ENCODE measurements around the gene SMPX.

The SMPX gene

GRCh38 chrX:21766101-21766500 is 8.2 kb upstream of the SMPX start:
- Histone ChIP-seq H3K36me3 (ENCODE audit: control insufficient read depth in 4 of 4, insufficient read depth in 4 of 4, low read length in 3 of 4) (no peaks in the 10 kb centered on the region), H3K27ac (ENCODE audit: insufficient read depth in 1 of 2, low read depth in 1 of 2, low read length in 2 of 2, poor library complexity in 1 of 2, severe bottlenecking in 2 of 2) (no peak overlapping the region), H3K27me3 (replicated peaks in 2 of 5; ENCODE audit: control insufficient read depth in 4 of 5, insufficient read depth in 5 of 5, low read length in 4 of 5) (no peaks in the 10 kb centered on the region), H3K4me1 (ENCODE audit: control extremely low read depth in 1 of 4, control insufficient read depth in 4 of 4, insufficient read depth in 4 of 4, low read length in 3 of 4) (no peaks in the 10 kb centered on the region), H3K9me3 (ENCODE audit: control extremely low read depth in 1 of 5, control insufficient read depth in 4 of 5, insufficient read depth in 2 of 5, low read depth in 1 of 5, low read length in 4 of 5) (no peaks in the 10 kb centered on the region), H3K4me3 (ENCODE audit: control insufficient read depth in 1 of 7, extremely low read depth in 1 of 7, insufficient read depth in 4 of 7, low read depth in 2 of 7, low read length in 6 of 7) (no peak overlapping the region)
- no peak for DNase-seq
- POLR2A ChIA-PET, result no interaction called here
- CTCF ChIA-PET, result no interaction called here

- ChIA-PET CTCF (no interaction called here), POLR2A (no interaction called here)
- WGBS (ENCODE audit: insufficient coverage), result 86% methylated on average over 1 of the region's 3 CpGs
- no peak for DNase-seq
- H3K9me3 ChIP-seq (ENCODE audit: control extremely low read depth in 1 of 5, control insufficient read depth in 4 of 5, insufficient read depth in 2 of 5, low read depth in 1 of 5, low read length in 4 of 5), result no peaks in the 10 kb centered on the region
- no peaks in the 10 kb centered on the region for H3K27me3 ChIP-seq (replicated peaks in 2 of 5; ENCODE audit: control insufficient read depth in 4 of 5, insufficient read depth in 5 of 5, low read length in 4 of 5)
- no peaks in the 10 kb centered on the region for H3K36me3 ChIP-seq (ENCODE audit: control insufficient read depth in 4 of 4, insufficient read depth in 4 of 4, low read length in 3 of 4)
- H3K4me3 ChIP-seq (ENCODE audit: control insufficient read depth in 1 of 7, extremely low read depth in 1 of 7, insufficient read depth in 4 of 7, low read depth in 2 of 7, low read length in 6 of 7), result no peak overlapping the region
- no peaks in the 10 kb centered on the region for H3K4me1 ChIP-seq (ENCODE audit: control extremely low read depth in 1 of 4, control insufficient read depth in 4 of 4, insufficient read depth in 4 of 4, low read length in 3 of 4)
- no peak overlapping the region for H3K27ac ChIP-seq (ENCODE audit: insufficient read depth in 1 of 2, low read depth in 1 of 2, low read length in 2 of 2, poor library complexity in 1 of 2, severe bottlenecking in 2 of 2)
Observed at GRCh38 chrX:21764008-21764407, 6.1 kb upstream of the SMPX start.

GRCh38 chrX:21758488-21758887 is 572 bp upstream of the SMPX start:
- Histone ChIP-seq H3K27ac (ENCODE audit: insufficient read depth in 1 of 2, low read depth in 1 of 2, low read length in 2 of 2, poor library complexity in 1 of 2, severe bottlenecking in 2 of 2) (no peak overlapping the region), H3K36me3 (ENCODE audit: control insufficient read depth in 4 of 4, insufficient read depth in 4 of 4, low read length in 3 of 4) (no peaks in the 10 kb centered on the region), H3K9me3 (ENCODE audit: control extremely low read depth in 1 of 5, control insufficient read depth in 4 of 5, insufficient read depth in 2 of 5, low read depth in 1 of 5, low read length in 4 of 5) (no peaks in the 10 kb centered on the region), H3K4me3 (ENCODE audit: control insufficient read depth in 1 of 7, extremely low read depth in 1 of 7, insufficient read depth in 4 of 7, low read depth in 2 of 7, low read length in 6 of 7) (no peak overlapping the region), H3K27me3 (replicated peaks in 2 of 5; ENCODE audit: control insufficient read depth in 4 of 5, insufficient read depth in 5 of 5, low read length in 4 of 5) (peaks cover 0 to 7% (median 0%) of the 10 kb centered on the region in 5 experiments), H3K4me1 (ENCODE audit: control extremely low read depth in 1 of 4, control insufficient read depth in 4 of 4, insufficient read depth in 4 of 4, low read length in 3 of 4) (no peaks in the 10 kb centered on the region)
- ChIA-PET CTCF (no interaction called here), POLR2A (no interaction called here)
- no peak for DNase-seq
- WGBS (ENCODE audit: insufficient coverage), result no CpG with 5 or more reads among the region's 1 CpG

- no peak overlapping the region for H3K27ac ChIP-seq (ENCODE audit: insufficient read depth in 1 of 2, low read depth in 1 of 2, low read length in 2 of 2, poor library complexity in 1 of 2, severe bottlenecking in 2 of 2)
- DNase-seq, result no peak
- H3K27me3 ChIP-seq (replicated peaks in 2 of 5; ENCODE audit: control insufficient read depth in 4 of 5, insufficient read depth in 5 of 5, low read length in 4 of 5), result peaks cover 0 to 7% (median 0%) of the 10 kb centered on the region in 5 experiments
- no peaks in the 10 kb centered on the region for H3K36me3 ChIP-seq (ENCODE audit: control insufficient read depth in 4 of 4, insufficient read depth in 4 of 4, low read length in 3 of 4)
- no peaks in the 10 kb centered on the region for H3K9me3 ChIP-seq (ENCODE audit: control extremely low read depth in 1 of 5, control insufficient read depth in 4 of 5, insufficient read depth in 2 of 5, low read depth in 1 of 5, low read length in 4 of 5)
- ChIA-PET CTCF (no interaction called here), POLR2A (interaction anchor here (0.6 kb wide), 1 partner anchor 580 kb away, joined by 4 read pairs; no protein-coding TSS in a partner anchor)
- WGBS (ENCODE audit: insufficient coverage), result 61% methylated on average over 5 of the region's 6 CpGs
- H3K4me3 ChIP-seq (ENCODE audit: control insufficient read depth in 1 of 7, extremely low read depth in 1 of 7, insufficient read depth in 4 of 7, low read depth in 2 of 7, low read length in 6 of 7), result no peak overlapping the region
- no peaks in the 10 kb centered on the region for H3K4me1 ChIP-seq (ENCODE audit: control extremely low read depth in 1 of 4, control insufficient read depth in 4 of 4, insufficient read depth in 4 of 4, low read length in 3 of 4)
Observed at GRCh38 chrX:21756785-21757529, 959 bp downstream of the SMPX start.

GRCh38 chrX:21749924-21750323 is 8.0 kb downstream of the SMPX start:
- H3K27ac ChIP-seq (ENCODE audit: insufficient read depth in 1 of 2, low read depth in 1 of 2, low read length in 2 of 2, poor library complexity in 1 of 2, severe bottlenecking in 2 of 2), result no peak overlapping the region
- CTCF ChIA-PET, result interaction anchor here (1.3 kb wide), 1 partner anchor 1221 kb away, joined by 3 read pairs; no protein-coding TSS in a partner anchor
- H3K4me1 ChIP-seq (ENCODE audit: control extremely low read depth in 1 of 4, control insufficient read depth in 4 of 4, insufficient read depth in 4 of 4, low read length in 3 of 4), result no peaks in the 10 kb centered on the region
- H3K4me3 ChIP-seq (ENCODE audit: control insufficient read depth in 1 of 7, extremely low read depth in 1 of 7, insufficient read depth in 4 of 7, low read depth in 2 of 7, low read length in 6 of 7), result no peak overlapping the region
- POLR2A ChIA-PET, result no interaction called here
- DNase-seq, result no peak
- H3K9me3 ChIP-seq (ENCODE audit: control extremely low read depth in 1 of 5, control insufficient read depth in 4 of 5, insufficient read depth in 2 of 5, low read depth in 1 of 5, low read length in 4 of 5), result no peaks in the 10 kb centered on the region
- H3K27me3 ChIP-seq (replicated peaks in 2 of 5; ENCODE audit: control insufficient read depth in 4 of 5, insufficient read depth in 5 of 5, low read length in 4 of 5), result peaks cover 0 to 9% (median 7%) of the 10 kb centered on the region in 5 experiments
- no peaks in the 10 kb centered on the region for H3K36me3 ChIP-seq (ENCODE audit: control insufficient read depth in 4 of 4, insufficient read depth in 4 of 4, low read length in 3 of 4)
- no CpG with 5 or more reads among the region's 1 CpG for WGBS (ENCODE audit: insufficient coverage)

- no peak for DNase-seq
- CTCF ChIA-PET, result no interaction called here
- POLR2A ChIA-PET, result no interaction called here
- Histone ChIP-seq H3K4me3 (ENCODE audit: control insufficient read depth in 1 of 7, extremely low read depth in 1 of 7, insufficient read depth in 4 of 7, low read depth in 2 of 7, low read length in 6 of 7) (no peak overlapping the region), H3K36me3 (ENCODE audit: control insufficient read depth in 4 of 4, insufficient read depth in 4 of 4, low read length in 3 of 4) (no peaks in the 10 kb centered on the region), H3K27me3 (replicated peaks in 2 of 5; ENCODE audit: control insufficient read depth in 4 of 5, insufficient read depth in 5 of 5, low read length in 4 of 5) (peaks cover 0 to 9% (median 7%) of the 10 kb centered on the region in 5 experiments), H3K9me3 (ENCODE audit: control extremely low read depth in 1 of 5, control insufficient read depth in 4 of 5, insufficient read depth in 2 of 5, low read depth in 1 of 5, low read length in 4 of 5) (no peaks in the 10 kb centered on the region), H3K4me1 (ENCODE audit: control extremely low read depth in 1 of 4, control insufficient read depth in 4 of 4, insufficient read depth in 4 of 4, low read length in 3 of 4) (no peaks in the 10 kb centered on the region), H3K27ac (ENCODE audit: insufficient read depth in 1 of 2, low read depth in 1 of 2, low read length in 2 of 2, poor library complexity in 1 of 2, severe bottlenecking in 2 of 2) (no peak overlapping the region)
- 50% methylated on average over 2 of the region's 5 CpGs for WGBS (ENCODE audit: insufficient coverage)
Observed at GRCh38 chrX:21748235-21748634, 9.7 kb downstream of the SMPX start.

GRCh38 chrX:21747558-21747957 is 10.4 kb downstream of the SMPX start:
- H3K4me3 ChIP-seq (ENCODE audit: control insufficient read depth in 1 of 7, extremely low read depth in 1 of 7, insufficient read depth in 4 of 7, low read depth in 2 of 7, low read length in 6 of 7), result no peak overlapping the region
- H3K27me3 ChIP-seq (replicated peaks in 2 of 5; ENCODE audit: control insufficient read depth in 4 of 5, insufficient read depth in 5 of 5, low read length in 4 of 5), result peaks cover 0 to 9% (median 7%) of the 10 kb centered on the region in 5 experiments
- ChIA-PET CTCF (interaction anchor here (1.0 to 1.7 kb wide), 2 partner anchors 23 to 1216 kb away, joined by 3 read pairs; no protein-coding TSS in a partner anchor), POLR2A (no interaction called here)
- H3K36me3 ChIP-seq (ENCODE audit: control insufficient read depth in 4 of 4, insufficient read depth in 4 of 4, low read length in 3 of 4), result no peaks in the 10 kb centered on the region
- no peak overlapping the region for H3K27ac ChIP-seq (ENCODE audit: insufficient read depth in 1 of 2, low read depth in 1 of 2, low read length in 2 of 2, poor library complexity in 1 of 2, severe bottlenecking in 2 of 2)
- no peaks in the 10 kb centered on the region for H3K4me1 ChIP-seq (ENCODE audit: control extremely low read depth in 1 of 4, control insufficient read depth in 4 of 4, insufficient read depth in 4 of 4, low read length in 3 of 4)
- 29% methylated on average over 3 of the region's 4 CpGs for WGBS (ENCODE audit: insufficient coverage)
- no peak for DNase-seq
- H3K9me3 ChIP-seq (ENCODE audit: control extremely low read depth in 1 of 5, control insufficient read depth in 4 of 5, insufficient read depth in 2 of 5, low read depth in 1 of 5, low read length in 4 of 5), result no peaks in the 10 kb centered on the region

All from common myeloid progenitor, CD34-positive (primary cell).